Subcutaneous adipose tissue (tissue), 4 donors: ENCODE data around the gene IFNLR1. TPM values are rescaled to one million over a fixed set of nuclear protein-coding genes. Genes with fewer than 3 reads are reported as not detected.

Experiments used
- CTCF ChIP-seq: fragments of 450-650 bp; IDR thresholded peaks from one replicate; pipeline ENCODE4 v1.5.1; 2016; ENCODE audit warnings: low read depth, mild to moderate bottlenecking, control low read depth, antibody characterized with exemption, moderate library complexity
- total RNA-seq, 4 donors: library from RNA; depleted of rRNA; stranded (reverse); fragments of >200 nt; gene quantifications; one replicate each; pipeline ENCODE4 v1.1.0, GENCODE V29; 2016

Gene IFNLR1
- total RNA-seq, 4 donors from 2014 or later = 0.22 to 6.1 (median 0.49) TPM; not detected in 1

DNA sequence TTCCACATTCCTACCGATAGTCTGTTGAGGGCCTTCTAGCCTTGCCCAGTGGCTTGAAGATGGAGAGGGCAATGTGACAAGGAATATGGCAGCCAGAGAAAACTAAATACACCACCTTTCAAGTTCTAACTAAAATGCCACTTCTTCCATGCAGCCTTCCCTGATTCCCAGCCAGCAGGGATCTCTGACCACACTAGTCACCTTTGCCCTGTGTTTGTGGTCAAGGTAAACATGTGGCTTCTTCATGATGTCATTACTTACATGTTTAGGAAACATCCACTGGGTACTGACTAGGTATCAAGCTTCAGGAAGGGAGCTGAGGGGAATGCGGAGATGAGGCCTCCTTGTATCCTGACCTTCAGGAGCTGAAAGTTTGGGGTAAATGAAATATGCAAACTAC is 21.6 kb downstream of the IFNLR1 start:
- TF ChIP-seq CTCF = no peak

DNA sequence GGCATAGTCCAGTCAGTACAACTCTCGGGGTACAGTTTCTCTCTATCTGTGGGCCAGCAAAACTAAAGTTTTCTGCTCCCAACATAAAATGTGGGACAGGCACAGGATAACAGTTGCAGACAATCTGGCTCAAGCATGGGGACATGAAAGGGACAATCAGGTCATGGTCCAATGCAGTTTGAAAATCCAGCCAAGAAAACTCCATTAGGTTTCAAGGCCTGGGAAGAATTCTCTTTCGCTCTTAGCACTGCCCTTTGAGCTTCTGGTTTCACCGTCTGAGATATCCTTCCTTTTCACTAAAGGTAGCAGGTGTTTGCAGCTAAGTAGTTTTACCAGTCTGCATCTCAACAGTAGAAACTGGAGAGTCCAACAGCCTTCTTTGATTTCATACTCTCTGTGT is 23.1 kb downstream of the IFNLR1 start:
- TF ChIP-seq CTCF = no peak

DNA sequence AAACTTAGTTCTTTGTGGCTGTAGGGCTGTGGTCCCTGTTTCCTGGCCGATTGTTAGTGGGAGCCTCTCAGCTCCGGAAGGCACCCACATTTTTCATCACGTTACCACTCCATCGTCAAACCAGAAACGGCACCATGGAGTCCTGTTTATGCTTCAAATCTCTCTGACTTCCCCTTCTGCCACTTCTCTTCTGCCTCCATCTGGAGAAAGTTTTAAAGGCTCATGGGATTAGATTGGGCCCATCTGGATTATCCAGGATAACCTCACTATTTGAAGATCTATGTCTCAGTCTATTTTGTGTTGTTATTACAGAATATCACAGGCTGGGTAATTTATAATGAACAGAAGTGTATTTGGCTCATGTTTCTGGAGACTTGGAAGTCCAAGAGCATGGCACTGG is 24.9 kb downstream of the IFNLR1 start:
- TF ChIP-seq CTCF = no peak

GRCh38 chr1:24161270-24161669 is 25.8 kb downstream of the IFNLR1 start:
- no peak for TF ChIP-seq CTCF

DNA sequence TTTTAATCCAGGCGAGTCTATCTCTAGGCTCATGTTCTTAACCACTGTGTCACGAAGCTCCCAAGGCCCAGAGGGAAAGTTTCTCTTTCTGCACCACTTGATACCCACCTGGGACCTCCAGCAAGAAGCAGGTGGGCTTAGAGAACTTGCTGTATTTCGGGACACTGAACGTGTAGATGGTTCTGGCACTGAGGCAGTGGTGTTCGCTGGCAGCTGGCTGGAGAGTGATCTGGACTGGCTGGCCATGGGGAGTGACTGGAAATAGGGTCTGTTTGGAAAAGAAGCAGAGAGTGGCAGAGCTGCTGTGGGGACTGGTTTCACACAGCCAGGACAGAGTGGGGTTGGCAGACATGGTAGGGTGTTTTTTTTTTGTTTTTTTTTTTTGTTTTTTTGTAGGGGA is 27.7 kb downstream of the IFNLR1 start:
- no peak for TF ChIP-seq CTCF

GRCh38 chr1:24157918-24158481 is 29.1 kb downstream of the IFNLR1 start:
- no peak for TF ChIP-seq CTCF

DNA sequence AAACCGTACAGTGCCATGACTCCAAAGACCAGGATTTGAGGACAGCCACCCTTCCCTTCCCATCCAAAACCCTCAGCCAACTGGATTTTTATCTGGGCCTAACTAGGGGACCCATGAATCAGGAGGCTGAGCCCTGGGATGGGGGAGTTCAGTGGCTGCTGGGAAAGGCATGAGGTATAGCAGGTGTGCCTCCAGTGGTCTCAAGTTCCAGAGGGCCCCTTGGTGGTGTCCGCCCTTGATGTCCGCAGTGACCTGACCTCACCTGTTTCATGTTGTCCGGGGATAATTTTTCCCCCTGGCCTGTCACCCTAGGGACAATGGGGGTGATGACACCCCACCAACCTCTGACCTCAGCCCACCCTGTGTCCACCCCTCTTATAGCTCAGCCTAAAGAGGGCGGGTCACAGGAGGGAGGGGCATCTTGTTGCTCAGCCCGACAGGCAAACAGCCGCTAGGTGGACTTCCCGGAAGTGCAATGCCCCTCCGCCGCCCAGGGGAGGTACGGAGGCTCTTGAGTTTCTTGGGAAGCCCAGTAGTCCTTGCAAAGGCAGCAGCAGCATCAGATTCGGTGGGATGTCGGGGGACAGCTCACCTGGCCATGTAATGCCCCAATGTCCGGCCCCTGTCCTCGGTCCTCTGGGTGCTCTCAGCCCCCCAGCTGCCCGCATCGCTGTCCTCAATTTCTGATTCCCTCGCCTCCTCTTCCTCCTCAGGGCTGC is 30.4 kb downstream of the IFNLR1 start:
- no peak for TF ChIP-seq CTCF
